Neuron (in vitro differentiated cells): ENCODE data around the gene RCOR3.
"Not testable (repeated sequence)": the region's sequence is repeated elsewhere in the genome, so short reads cannot be mapped to it uniquely, and the experiment has no call there.

ENCODE experiments used
- H2AFZ ChIP-seq: one replicate; pipeline ENCODE4 v1.6.1; 2013; ENCODE audit warnings: low read depth, mild to moderate bottlenecking, inconsistent platforms, low read length, moderate library complexity
- H3K27me3 ChIP-seq: one replicate; pipeline ENCODE4 v1.6.1; 2013; ENCODE audit warnings: low read length; ENCODE audit not compliant: insufficient read depth
- H3K36me3 ChIP-seq: one replicate; pipeline ENCODE4 v1.6.1; 2013; ENCODE audit warnings: low read length; ENCODE audit not compliant: insufficient read depth
- H3K4me1 ChIP-seq: one replicate; pipeline ENCODE4 v1.6.1; 2013; ENCODE audit warnings: low read length; ENCODE audit not compliant: insufficient read depth
- H3K4me3 ChIP-seq: 2 replicates; pipeline ENCODE4 v1.5.1; 2013; ENCODE audit warnings: mild to moderate bottlenecking, low read length, moderate library complexity
- H3K9me3 ChIP-seq: one replicate; pipeline ENCODE4 v1.6.1; 2013; ENCODE audit warnings: low read length

Gene RCOR3

GRCh38 chr1:211258756-211259637 is at the start of gene RCOR3:
Gene RCOR3 (plus strand): TSS chr1:211259366. CDS start chr1:211259561, 195 bp downstream.
- no peaks in the 10 kb centered on the region for H3K27me3 ChIP-seq
- peak within 1 kb of the TSS; percentile 66 for H3K4me3 ChIP-seq
- H2AFZ ChIP-seq, result peak within 1 kb of the TSS; percentile 11
- H3K9me3 ChIP-seq, result no peaks in the 10 kb centered on the region
- H3K36me3 ChIP-seq, result peaks cover 5% of the 10 kb centered on the region
- peaks cover 13% of the 10 kb centered on the region for H3K4me1 ChIP-seq

GRCh38 chr1:211210052-211210451 is 49.1 kb upstream of the RCOR3 start:
- Histone ChIP-seq H3K36me3 (no peaks in the 10 kb centered on the region), H3K9me3 (peaks cover 2% of the 10 kb centered on the region)

GRCh38 chr1:211210965-211211364 is 48.2 kb upstream of the RCOR3 start:
- Histone ChIP-seq H3K4me1 (no peaks in the 10 kb centered on the region), H3K27me3 (no peaks in the 10 kb centered on the region), H3K36me3 (no peaks in the 10 kb centered on the region), H3K4me3 (no peak overlapping the region), H3K9me3 (peaks cover 2% of the 10 kb centered on the region), H2AFZ (no peak overlapping the region)

More at GRCh38 chr1:211210052-211210451, 49.1 kb upstream of the RCOR3 start:
- Histone ChIP-seq H3K27me3 (no peaks in the 10 kb centered on the region), H3K4me3 (no peak overlapping the region), H3K4me1 (no peaks in the 10 kb centered on the region), H2AFZ (no peak overlapping the region)

GRCh38 chr1:211213702-211214101 is 45.5 kb upstream of the RCOR3 start:
- peaks cover 2% of the 10 kb centered on the region for H3K9me3 ChIP-seq
- H3K27me3 ChIP-seq, result no peaks in the 10 kb centered on the region
- no peaks in the 10 kb centered on the region for H3K4me1 ChIP-seq
- H2AFZ ChIP-seq, result no peak overlapping the region
- no peaks in the 10 kb centered on the region for H3K36me3 ChIP-seq
- H3K4me3 ChIP-seq, result no peak overlapping the region

- H3K36me3 ChIP-seq, result no peaks in the 10 kb centered on the region
- no peak overlapping the region for H2AFZ ChIP-seq
- no peak overlapping the region for H3K4me3 ChIP-seq
- H3K4me1 ChIP-seq, result no peaks in the 10 kb centered on the region
- no peaks in the 10 kb centered on the region for H3K27me3 ChIP-seq
- peaks cover 2% of the 10 kb centered on the region for H3K9me3 ChIP-seq
Measured at GRCh38 chr1:211215577-211215976, 43.6 kb upstream of the RCOR3 start.

GRCh38 chr1:211217392-211217791 is 41.8 kb upstream of the RCOR3 start:
- H3K36me3 ChIP-seq, result no peaks in the 10 kb centered on the region
- no peak overlapping the region for H3K4me3 ChIP-seq
- no peak overlapping the region for H2AFZ ChIP-seq
- H3K4me1 ChIP-seq, result no peaks in the 10 kb centered on the region
- no peaks in the 10 kb centered on the region for H3K27me3 ChIP-seq
- peaks cover 2% of the 10 kb centered on the region for H3K9me3 ChIP-seq

- not testable (repeated sequence) for H3K9me3 ChIP-seq, H3K4me1 ChIP-seq, H3K36me3 ChIP-seq, H2AFZ ChIP-seq, H3K4me3 ChIP-seq, H3K27me3 ChIP-seq
Measured at GRCh38 chr1:211222469-211223234, 36.5 kb upstream of the RCOR3 start.

- not testable (repeated sequence) for H3K4me1 ChIP-seq, H3K9me3 ChIP-seq, H3K36me3 ChIP-seq, H2AFZ ChIP-seq, H3K27me3 ChIP-seq, H3K4me3 ChIP-seq
Measured at GRCh38 chr1:211228573-211229364, 30.4 kb upstream of the RCOR3 start.

GRCh38 chr1:211229365-211229759 is 29.8 kb upstream of the RCOR3 start:
- H2AFZ ChIP-seq, result no peak overlapping the region
- no peaks in the 10 kb centered on the region for H3K36me3 ChIP-seq
- H3K9me3 ChIP-seq, result no peaks in the 10 kb centered on the region
- no peaks in the 10 kb centered on the region for H3K27me3 ChIP-seq
- H3K4me1 ChIP-seq, result no peaks in the 10 kb centered on the region
- H3K4me3 ChIP-seq, result no peak overlapping the region

- no peaks in the 10 kb centered on the region for H3K9me3 ChIP-seq
- no peak overlapping the region for H3K4me3 ChIP-seq
- H3K27me3 ChIP-seq, result no peaks in the 10 kb centered on the region
- H3K36me3 ChIP-seq, result no peaks in the 10 kb centered on the region
- no peaks in the 10 kb centered on the region for H3K4me1 ChIP-seq
- H2AFZ ChIP-seq, result no peak overlapping the region
Measured at GRCh38 chr1:211231873-211232272, 27.3 kb upstream of the RCOR3 start.

- Histone ChIP-seq H3K36me3 (no peaks in the 10 kb centered on the region), H3K4me1 (no peaks in the 10 kb centered on the region), H3K9me3 (no peaks in the 10 kb centered on the region), H3K27me3 (no peaks in the 10 kb centered on the region), H2AFZ (no peak overlapping the region), H3K4me3 (no peak overlapping the region)
Measured at GRCh38 chr1:211236633-211237320, 22.4 kb upstream of the RCOR3 start.

GRCh38 chr1:211237579-211237978 is 21.6 kb upstream of the RCOR3 start:
- Histone ChIP-seq H3K4me3 (no peak overlapping the region), H3K36me3 (no peaks in the 10 kb centered on the region), H3K9me3 (no peaks in the 10 kb centered on the region), H3K27me3 (peaks cover 3% of the 10 kb centered on the region), H2AFZ (no peak overlapping the region), H3K4me1 (no peaks in the 10 kb centered on the region)
